Ammon's horn (tissue), 1 donor: Measurements from ENCODE around the gene ISX.

Experiments used
- DNase-seq: peaks from one replicate; pipeline ENCODE4 v3.0.0-alpha.2; 2016; ENCODE audit warnings: low spot score

The ISX gene

DNA sequence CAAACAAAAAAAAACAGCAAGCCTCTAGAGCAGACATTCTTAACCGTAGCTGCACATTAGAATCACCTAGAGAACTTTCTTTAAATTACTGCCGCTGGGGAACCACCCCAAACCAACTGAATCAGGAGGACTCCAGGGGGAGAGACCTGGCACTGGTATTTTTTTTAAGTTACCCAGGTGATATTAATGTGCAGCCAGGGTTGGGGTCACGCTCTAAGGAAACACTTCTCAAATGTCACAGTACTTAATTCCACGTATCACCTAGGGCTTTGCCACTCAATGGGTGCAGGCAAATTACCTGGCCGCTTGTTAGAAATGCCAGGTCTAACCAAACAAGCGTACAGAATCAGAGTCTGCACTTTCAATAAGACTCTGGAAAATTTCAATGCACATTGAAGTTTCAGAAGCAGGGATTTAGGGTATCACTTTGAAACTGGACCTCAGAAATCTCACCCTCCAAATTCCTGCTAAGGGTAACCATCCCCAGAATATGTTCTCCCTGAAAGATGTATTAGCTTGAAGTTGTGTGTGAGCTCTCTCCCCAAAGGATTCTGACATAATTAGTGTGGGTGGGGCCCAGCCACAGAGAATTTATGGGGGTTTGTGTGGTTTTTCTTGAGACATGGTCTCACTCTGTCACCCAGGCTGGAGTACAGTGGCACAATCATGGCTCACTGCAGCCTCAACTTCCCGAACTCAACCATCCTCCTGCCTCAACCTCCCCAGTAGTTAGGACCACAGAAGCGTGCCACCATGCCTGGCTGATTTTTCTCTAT lies 12.7 kb upstream of the ISX start:
- DNase-seq, result no peak

DNA sequence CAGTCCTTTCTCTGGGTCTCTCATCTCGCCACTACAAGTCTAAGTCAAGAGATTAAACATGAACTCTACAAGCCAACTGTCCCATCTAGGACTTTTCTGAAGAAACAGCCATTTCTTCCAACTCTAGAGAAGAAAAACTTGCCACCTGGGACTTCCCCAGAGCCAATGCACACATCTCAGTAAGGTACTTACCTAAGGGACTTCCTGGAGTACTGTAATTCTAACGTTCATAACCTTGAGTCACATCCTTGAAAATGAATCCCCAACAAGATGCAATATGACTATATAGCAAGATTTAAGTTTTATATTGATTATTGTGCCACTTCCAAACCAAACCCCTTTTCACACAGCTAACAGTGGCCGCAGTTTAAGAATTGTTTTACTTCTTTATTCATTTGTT lies 11.9 kb upstream of the ISX start:
- DNase-seq, result no peak

DNA sequence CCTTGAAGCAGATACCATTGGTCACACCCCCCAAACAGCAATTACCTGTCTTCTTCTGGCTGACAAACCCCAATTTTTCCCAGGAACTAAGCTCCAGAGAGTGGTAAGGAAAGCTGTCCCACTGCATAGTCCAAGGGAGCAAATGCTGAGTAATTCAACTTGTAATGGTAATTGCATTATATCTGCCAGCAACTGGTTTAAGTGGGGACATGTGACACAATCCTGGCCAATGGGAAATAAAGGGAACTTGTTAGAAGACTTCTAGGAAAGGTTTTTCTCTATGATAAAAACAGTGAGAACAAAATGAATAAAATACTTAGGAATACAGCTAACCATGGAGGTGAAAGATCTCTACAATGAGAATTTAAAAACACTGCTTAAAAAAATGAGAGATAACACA lies 9.5 kb upstream of the ISX start:
- no peak for DNase-seq

DNA sequence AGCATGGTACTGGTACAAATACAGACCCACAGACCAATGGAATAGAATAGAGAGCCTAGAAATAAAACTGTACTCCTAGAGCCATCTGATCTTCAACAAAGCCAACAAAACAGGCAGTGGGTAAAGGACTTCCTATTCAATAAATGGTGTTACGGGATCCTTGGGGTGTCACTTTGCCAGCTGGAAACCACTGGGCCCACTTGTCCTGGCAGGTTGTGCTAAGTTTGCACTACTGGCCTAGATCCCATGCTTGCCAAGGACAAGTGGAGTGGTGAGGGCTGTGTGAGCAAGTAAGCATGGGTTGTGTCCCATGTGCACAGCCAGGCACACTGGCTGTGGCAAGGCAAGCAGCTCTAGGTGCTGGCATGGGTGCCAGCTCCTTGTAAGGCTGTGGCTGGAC lies 8.8 kb upstream of the ISX start:
- DNase-seq, result no peak

DNA sequence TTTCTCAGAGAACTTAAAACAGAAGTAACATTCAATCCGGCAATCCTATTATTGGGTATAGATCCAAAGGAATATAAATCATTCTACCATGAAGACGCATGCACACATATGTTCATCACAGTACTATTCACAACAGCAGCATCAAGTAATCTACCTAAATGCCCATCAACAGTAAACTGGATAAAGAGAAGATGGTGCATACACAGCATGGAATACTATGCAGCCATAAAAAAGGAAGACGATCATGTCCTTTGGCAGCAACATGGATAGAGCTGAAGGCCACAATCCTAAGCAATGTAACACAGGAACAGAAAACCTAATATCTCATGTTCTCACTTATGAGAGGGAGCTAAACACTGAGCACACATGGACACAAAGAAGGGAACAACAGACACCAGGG lies 6.3 kb upstream of the ISX start:
- DNase-seq, result no peak

DNA sequence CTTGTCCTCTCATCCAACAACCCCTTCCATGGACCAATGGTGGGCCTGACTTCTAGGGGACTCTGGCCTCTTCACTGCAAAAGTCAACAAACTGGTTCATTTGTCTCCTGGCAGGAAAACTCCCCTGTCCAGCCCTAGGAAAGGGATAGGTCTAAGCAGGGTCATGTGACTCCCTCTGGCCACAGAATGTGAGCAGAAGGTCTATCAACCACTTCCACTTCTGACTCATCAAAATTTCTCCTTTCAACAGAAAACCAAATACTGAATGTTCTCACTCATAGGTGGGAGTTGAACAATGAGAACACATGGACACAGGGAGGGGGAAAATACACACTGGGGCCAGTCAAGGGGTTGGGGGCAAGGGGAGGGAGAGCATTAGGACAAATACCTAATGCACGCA lies 1.3 kb upstream of the ISX start:
- DNase-seq, result no peak

DNA sequence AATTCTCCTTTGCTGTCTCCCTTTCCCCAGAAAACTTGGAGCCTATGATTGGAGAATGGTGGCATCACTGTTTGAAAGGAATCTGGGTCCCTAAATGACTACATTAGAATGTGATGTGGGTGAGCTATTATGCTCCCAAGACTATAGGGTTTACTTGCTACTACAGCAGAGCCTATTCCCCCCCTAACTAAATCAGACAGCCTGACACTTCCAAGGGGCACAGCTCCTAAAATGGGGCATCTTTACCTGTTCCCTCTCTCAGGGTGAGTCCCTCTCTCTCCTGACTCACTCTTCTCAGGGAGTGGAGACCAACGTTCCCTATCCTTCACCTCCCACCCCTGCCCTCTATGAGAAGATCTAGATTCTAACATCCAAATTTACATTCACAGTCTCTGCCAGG lies 775 bp upstream of the ISX start:
- no peak for DNase-seq

DNA sequence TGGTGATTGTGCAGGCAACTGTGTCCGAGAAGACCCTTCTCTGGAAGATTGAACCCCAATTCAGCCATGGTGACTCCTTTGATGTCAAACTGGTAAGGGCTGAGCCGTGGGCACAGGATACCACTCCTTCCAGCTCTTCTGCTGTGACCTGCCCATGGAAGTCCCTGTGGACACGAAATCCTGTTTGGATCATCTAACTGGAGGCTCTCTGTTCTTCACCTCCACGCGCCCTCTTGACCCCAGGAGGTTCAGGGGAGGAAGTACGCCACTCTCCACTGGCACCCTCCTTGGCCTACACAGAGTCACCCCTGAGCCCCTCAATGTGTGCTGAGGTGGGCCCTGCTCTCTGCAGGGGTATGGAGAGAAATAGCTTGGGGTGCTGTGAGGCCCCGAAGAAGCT lies 810 bp downstream of the ISX start:
- no peak for DNase-seq

DNA sequence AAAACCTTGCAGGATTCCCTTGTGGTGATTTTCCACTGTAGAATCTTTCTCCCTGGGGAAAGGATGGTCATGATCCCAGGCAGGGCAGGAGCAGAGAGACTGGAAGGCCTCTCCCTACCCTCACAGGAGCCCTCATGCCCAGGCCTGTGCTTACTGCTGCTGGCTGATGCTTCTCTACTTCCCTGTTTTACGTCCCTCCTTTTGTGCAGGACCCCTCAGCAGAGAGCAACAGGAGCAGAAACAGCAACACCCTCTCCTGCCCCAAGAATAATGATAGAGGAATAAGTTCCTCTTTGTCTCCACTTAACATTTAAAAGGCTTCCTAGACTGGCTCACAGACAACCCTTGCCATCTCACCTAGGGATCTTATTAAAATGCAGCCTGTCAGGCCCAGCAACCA lies 3.6 kb downstream of the ISX start:
- no peak for DNase-seq

DNA sequence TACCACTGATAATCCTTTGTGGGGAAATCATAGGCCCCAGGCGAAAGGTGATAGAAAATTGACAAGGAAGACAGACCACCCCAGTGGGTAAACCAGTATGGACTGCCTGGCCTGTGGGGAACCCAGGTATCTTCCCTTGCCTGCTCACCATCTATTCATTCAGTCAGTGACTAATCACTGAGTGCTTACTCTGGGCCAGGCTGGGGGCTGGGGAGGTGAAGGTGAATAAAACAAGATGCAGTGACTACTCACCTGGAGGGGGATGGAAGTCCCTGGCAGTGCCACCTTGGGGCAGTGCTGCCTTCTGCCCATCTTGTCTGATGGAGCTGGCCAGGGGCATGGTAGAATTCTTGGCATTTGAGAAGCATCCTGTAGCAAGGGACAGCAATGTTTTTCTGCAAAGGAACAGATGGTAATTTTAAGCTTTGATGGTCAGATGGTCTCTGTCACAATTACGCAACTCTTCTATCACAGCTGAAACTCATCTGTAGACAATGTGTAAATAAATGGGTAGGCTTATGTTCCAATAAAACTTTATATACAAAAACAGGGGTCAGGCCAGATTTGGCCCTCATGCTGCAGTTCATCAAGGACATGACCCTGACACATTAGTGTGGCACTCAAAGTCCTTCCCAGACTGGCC lies 4.6 kb downstream of the ISX start:
- no peak for DNase-seq

DNA sequence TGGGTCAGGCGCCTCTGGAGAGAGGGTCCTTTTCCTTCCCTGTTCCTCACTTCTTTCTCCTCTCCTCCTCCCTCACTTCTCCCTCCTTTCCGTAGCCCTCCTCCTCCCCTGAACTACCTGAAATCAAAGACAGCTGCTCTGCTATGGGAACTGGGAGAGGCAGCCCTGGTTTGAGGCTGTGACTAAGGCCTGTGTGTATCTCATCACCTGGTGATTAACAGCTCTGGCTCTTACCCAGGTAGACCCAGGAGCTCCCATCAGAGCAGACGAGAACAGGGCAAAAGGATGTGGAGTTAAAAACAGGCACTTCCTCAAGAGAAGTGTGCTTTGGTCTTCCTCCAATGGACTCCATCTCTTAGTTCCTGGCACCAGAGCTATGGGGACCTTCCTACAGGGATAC lies 5.8 kb downstream of the ISX start:
- DNase-seq, result no peak

DNA sequence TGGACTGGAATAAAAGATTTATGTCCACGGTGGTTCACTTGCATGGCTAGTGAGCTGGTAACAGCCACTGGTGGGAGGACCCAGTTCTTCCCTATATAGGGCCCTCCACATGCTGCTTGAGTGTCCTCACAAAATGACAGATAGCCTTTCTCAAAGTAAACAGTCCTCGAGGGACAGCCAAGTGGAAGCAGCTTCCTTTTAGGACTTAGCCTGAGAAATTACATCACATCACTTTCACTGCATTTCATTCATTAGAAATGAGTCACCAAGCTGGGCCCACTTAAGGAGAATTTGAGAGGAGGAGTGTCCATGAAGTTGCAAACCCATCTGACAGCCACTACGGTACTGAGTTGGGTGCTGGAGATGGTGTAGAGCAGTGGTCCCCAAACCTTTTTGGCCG lies 7.0 kb downstream of the ISX start:
- DNase-seq, result no peak

DNA sequence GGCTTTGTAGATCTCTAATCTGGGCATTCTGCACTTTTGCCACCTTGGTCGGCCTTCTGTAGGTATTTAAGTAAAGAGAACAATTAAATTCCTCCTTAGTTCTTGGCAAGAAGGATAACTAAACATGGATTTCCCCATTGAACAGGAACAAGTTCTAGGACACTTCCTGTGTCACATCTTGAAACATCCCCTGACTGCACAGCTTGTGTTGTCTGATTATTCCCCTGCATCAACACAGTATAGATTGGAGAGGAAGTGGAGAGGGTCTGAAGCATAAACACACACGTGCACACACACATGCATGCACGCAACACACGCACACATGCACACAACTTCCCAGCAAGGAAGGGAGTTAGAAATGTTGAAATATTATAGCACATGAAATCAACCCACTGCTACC lies 8.6 kb downstream of the ISX start:
- no peak for DNase-seq

DNA sequence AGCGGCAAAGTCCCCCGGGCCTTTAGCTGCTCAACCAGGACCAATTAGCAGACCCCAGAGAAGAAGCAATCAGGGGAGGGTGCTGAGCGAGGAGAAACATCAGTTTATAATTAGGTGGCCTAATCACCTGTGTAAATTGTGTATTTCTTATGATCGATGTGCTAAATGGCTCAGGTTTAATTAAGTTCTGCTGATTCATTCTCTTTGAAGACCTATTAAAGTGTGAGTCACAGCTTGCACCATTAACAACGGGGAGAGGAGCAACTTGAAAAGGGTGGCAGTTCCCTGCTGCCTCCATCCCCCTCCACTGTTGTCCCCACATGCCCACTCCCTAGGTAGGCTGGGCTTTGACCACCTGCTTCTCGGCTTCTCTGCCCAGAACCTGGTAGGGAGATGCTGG lies 10.7 kb downstream of the ISX start:
- DNase-seq, result no peak

DNA sequence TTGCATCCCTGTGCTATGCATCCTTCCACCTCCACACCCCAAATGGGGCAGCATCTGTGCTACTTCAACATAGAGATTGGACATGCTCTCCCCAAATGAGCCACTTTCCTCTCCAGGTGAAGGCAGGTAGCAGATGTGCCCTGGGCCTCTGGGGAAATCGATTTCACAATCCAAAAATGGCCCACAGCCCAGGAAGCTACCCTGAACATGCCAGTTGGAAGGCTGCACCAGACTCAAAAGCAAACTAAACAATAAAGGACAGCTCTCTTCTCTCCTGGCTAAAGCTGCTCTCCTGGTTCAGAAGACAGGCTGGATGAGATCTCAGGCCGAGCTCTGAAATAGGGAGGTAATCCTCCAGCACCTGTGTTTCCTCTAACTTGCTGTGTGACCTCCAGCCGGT lies 19.7 kb downstream of the ISX start:
- DNase-seq, result no peak

DNA sequence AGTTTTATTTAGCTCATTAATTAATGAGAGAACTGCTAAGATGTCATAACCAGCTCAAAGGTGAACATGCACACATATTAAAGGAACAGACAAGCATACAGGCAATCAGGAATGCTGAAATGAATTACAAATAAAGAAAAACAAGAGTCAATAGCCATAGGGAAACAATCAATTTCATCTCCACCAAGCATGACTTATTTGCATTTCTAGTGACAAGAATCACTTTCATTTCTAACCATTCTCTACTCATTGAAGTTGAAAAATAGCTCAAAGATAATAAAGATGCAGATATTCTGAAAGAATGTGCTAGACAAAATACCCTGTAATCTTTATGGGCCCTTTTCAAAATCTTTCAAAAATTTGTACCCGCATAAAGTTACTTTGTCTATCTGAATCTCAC lies 23.2 kb downstream of the ISX start:
- DNase-seq, result no peak

DNA sequence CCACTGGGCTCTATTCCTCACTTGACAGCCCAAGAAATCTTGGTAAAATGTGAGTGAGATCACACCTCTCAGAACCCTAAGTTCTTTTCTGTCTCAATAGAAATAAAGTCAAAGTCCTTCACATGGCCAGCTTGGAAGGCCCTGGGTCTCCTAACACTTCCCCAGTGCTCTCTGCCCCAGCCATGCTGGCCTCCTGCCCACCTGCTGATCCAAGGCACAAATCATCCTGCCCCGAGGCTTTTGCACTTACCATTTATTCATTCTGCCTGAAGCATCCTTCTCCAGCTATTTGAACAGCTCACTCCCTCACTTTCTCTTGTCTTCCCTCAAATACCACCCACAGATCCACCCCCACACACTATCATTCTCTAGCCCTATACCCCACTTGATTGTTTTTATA lies 26.4 kb downstream of the ISX start:
- DNase-seq, result no peak

DNA sequence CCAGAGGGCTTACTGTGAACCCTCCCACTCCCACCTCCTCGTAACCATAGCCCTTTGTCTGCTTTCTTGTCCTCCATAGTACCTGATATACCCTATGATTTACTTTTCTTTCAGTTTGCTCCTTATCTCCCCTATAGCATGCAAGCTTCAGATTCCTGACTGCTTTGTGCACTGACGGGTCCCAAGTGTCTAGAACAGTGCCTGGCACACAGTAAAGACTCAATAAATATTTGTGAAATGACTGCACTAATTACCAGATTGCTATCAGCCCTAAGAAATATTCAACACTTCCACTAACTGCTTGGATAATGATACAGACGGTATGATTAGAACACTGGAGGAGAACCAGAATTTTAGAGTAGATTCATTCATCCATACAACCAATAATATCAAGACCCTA lies 33.0 kb downstream of the ISX start:
- no peak for DNase-seq

DNA sequence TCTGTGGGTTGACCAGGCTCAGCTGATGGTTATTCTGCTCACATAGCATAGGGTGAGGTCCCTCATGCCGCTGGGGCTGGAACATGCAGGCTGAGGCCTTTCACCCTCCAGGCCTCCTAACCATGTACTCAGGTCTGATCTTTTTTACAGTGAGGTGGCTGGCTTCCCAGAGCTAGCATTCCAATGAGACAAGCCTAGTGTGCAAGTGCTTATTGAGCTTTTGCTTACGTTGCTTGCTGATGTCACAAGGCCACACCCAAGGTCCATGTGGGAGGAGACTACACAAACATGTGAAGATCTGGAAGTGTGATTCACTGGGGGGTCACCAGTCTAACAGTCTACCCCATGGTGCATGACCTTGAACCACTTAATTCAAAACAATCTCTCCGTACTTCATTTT lies 33.9 kb downstream of the ISX start:
- no peak for DNase-seq

DNA sequence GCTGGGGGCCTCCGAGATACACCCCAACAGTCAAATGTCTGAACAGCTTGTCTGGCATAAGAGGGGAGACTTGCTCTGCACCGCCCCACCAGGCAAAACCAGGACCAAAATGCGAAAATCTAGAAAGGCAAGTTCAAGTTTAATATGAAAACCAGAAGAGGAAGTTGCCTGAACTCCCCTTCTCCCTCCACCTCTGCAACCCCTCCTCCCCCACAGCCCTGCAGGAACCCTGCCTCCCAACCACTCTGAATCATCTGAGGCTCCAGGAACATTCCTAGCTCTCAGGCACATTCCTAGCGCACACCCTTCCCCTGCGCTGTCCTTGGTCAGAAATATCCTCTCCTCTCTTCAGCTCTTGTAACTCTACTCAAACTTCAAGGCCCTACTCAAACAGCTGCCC lies 36.7 kb downstream of the ISX start:
- no peak for DNase-seq

DNA sequence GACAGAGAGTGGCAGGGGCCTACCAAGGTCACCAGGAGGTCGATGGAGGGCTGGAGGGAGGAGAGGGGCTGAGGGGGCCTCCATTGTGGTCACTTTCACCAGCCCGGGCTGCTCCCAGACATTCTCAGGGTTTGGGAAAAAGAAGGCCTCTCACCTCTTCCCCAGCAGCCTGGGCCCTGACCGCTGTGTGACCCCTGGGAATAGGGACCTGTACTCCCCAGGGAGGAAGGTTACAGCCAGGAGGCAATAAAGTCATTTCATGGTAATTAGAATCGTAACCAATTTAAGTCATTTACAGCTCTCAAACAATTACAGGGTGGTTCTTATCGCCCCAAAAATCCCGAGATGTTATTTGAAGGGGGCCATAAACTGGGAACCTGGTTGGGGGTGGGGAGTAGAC lies 37.8 kb downstream of the ISX start:
- DNase-seq, result no peak

DNA sequence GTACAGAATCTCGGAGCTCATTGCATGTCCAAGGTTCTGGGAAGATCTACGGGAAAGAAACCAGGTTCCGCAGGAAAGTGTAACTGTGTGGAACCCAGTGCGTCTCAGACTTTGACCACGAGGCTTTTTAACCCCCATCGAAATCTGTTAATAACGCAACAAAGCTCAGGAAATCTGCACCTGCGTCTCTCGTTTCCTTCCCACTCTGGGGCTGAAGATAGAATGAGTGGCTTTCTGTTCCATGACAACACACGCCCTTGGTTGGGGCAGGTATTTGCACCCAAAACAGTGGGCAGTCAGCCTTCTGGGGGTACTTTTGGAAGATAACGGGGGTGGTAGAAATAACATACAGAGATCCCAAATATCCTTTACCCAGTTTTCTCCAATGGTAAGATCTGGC lies 38.5 kb downstream of the ISX start:
- DNase-seq, result no peak

DNA sequence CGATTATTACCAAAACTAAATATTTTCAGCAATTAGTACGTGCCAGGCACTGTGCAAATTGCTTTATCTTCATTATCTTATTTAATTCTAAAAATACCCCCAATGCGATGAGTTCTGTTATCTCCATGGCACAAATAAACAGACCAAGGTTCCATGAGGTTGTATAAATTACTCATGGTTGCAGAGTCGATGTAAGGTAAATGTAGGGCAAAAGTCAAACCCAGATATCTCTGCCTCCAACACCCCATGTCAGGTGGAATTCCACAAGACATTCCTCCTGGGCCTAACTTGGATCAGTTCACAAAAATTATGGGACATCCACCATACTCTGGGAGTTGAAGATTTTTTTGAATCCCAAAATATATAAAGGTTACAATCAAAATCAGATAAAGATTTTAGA lies 43.7 kb downstream of the ISX start:
- no peak for DNase-seq

DNA sequence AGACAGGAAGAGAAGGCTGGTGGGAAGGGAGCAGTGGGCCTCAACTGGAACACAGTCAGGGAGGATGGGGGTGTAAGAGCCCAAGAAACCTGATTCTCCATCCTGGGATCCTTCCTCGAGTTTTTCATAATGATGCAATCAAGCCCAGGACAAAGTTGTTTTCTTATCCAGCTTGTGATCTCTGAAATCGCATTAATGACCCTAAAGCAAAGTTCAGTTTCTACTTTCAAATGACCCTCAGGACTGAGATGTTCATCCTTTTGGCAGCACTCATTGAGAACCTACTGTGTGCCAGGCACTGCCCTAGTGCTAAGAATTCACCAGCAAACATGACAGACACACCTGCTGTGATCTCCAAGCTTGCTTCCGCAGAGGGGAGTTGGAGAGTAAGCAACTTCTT lies 45.3 kb downstream of the ISX start:
- no peak for DNase-seq
